Kidney (tissue), 14 donors: ENCODE data around the gene UCK1. TPM values are rescaled to one million over a fixed set of nuclear protein-coding genes. Genes with fewer than 3 reads are reported as not detected.

Experiments used
- DNase-seq, 5 donors: peaks; one replicate each; pipeline ENCODE4 v3.0.0-alpha.2; 2013 to 2020
- FAIRE-seq: peaks from 2 replicates; lab custom pipeline; 2012; peaks lifted over from hg19 to GRCh38; lab: Jason Lieb, UNC
- H3K27ac ChIP-seq, 2 donors: one replicate each; pipeline ENCODE4 v1.7.0; 2013; ENCODE audit warnings: low read depth in 2 of 2, low read length in 2 of 2, inconsistent platforms in 1 of 2
- H3K27me3 ChIP-seq: one replicate; pipeline ENCODE4 v1.7.1; 2013; ENCODE audit warnings: low read length, inconsistent platforms; ENCODE audit not compliant: control insufficient read depth, insufficient read depth
- H3K36me3 ChIP-seq, 3 donors: one replicate each; pipeline versions ENCODE4 v1.7.0 to v1.7.1; 2013; ENCODE audit warnings: low read length in 3 of 3, control low read depth in 1 of 3, inconsistent platforms in 1 of 3; ENCODE audit not compliant: insufficient read depth in 3 of 3, control insufficient read depth in 2 of 3
- H3K4me1 ChIP-seq, 3 donors: one replicate each; pipeline versions ENCODE4 v1.7.0 to v1.7.1; 2013; ENCODE audit warnings: low read length in 3 of 3, inconsistent platforms in 1 of 3, low read depth in 1 of 3; ENCODE audit not compliant: control insufficient read depth in 2 of 3, insufficient read depth in 2 of 3
- H3K4me3 ChIP-seq, 3 donors: one replicate each; pipeline versions ENCODE4 v1.7.0 to v1.8.1; 2013; ENCODE audit warnings: low read length in 3 of 3, control low read depth in 1 of 3, inconsistent platforms in 1 of 3
- H3K9ac ChIP-seq, 3 donors: one replicate each; pipeline versions ENCODE4 v1.7.0 to v1.7.1; 2013; ENCODE audit warnings: low read length in 3 of 3, control low read depth in 1 of 3, inconsistent platforms in 1 of 3
- H3K9me3 ChIP-seq, 3 donors: one replicate each; pipeline versions ENCODE4 v1.7.0 to v1.7.1; 2013; ENCODE audit warnings: low read length in 3 of 3, control low read depth in 1 of 3, inconsistent platforms in 1 of 3; ENCODE audit not compliant: control insufficient read depth in 2 of 3, insufficient read depth in 1 of 3
- CTCF ChIP-seq: IDR thresholded peaks from 3 replicates; pipeline ENCODE4 v1.5.1; 2012; ENCODE audit warnings: mild to moderate bottlenecking, moderate library complexity, borderline replicate concordance; ENCODE audit not compliant: insufficient read depth; ENCODE audit errors: extremely low read depth
- intact Hi-C: fragments of 100-400 bp; cut with DNase I; formaldehyde crosslinking; loops from one replicate; pipeline ENCODE4 v1.11.1; 2022
- polyA plus RNA-seq: library from polyadenylated mRNA; stranded (reverse); fragments of 350-450 nt; fragmentation: Illumina TruSeq; extraction: RNeasy Lipid Tissue Mini Kit (QIAGEN cat#74804); gene quantifications from one replicate; pipeline ENCODE4 v1.2.3, GENCODE V29; 2014; ENCODE audit warnings: low read depth, low replicate concordance; ENCODE audit not compliant: insufficient read depth
- total RNA-seq: library from RNA; stranded (reverse); fragmentation: NEBNext Ultra II Directional; extraction: Animal tissue kit (Norgen Biotek cat#: 25700); gene quantifications from one replicate; pipeline ENCODE4 v1.2.1, GENCODE V29; 2021
- donor health status: control.
- donor health status: control.
- donor health status: control.
- donor health status: control.
- donor health status: control.
- donor health status: DM: yes; HTN: yes; CAD: no.
- donor health status: Normal renal cell carcinoma (clear cell type).

UCK1 gene
- total and polyA plus RNA-seq, 2 donors from 2014 or later = 31.3 to 34.6 TPM

DNA sequence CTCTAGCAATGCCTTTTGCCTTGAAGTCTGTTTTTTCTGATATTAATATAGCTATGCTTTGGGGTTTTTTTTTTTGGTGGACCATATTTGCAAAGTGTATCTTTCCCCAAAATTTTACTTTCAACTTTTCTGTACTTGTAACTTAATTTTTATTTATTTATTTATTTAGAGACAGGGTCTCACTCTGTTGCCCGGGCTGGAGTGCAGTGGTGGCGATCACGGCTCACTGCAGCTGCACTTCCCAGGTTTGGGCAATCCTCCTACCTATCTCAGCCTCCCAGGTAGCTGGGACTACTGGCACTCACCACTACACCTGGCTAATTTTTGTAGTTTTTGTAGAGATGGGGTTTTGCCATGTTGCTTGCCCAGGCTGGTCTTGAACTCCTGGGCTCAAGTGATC, 35.1 kb upstream of the UCK1 start:
- Histone ChIP-seq H3K27me3 (no peaks in the 10 kb centered on the region), H3K36me3 (no peaks in the 10 kb centered on the region), H3K4me3 (no peak overlapping the region), H3K9ac (no peak overlapping the region), H3K27ac (no peak overlapping the region), H3K9me3 (peaks cover 0 to 5% (median 0%) of the 10 kb centered on the region in 3 donors), H3K4me1 (no peaks in the 10 kb centered on the region)
- no peak for TF ChIP-seq CTCF
- FAIRE-seq = no peak
- intact Hi-C loops = no loop called here
- DNase-seq = no peak

DNA sequence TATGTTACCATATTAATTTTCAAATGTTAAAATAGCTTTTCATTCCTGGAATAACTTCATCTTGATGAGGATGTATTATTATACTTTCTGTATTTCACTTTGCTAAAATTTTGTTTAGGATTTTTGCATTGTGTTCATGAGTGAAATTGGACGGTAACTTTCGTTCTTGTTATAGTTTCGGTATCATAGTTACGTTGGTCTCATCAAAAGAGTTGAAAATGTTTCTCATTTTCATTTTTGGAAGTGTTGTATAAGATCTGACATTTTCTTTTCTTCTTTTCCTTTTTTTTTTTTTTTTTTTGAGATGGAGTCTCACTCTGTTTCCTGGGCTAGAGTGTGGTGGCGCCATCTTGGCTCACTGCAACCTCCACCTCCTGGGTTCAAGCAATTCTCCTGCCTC, 34.3 kb upstream of the UCK1 start:
- Histone ChIP-seq H3K9ac (no peak overlapping the region), H3K36me3 (no peaks in the 10 kb centered on the region), H3K4me3 (no peak overlapping the region), H3K4me1 (no peaks in the 10 kb centered on the region), H3K9me3 (peaks cover 0 to 5% (median 0%) of the 10 kb centered on the region in 3 donors), H3K27me3 (no peaks in the 10 kb centered on the region), H3K27ac (no peak overlapping the region)
- FAIRE-seq (no peak), DNase-seq (no peak)
- no peak for TF ChIP-seq CTCF
- intact Hi-C loops = no loop called here

DNA sequence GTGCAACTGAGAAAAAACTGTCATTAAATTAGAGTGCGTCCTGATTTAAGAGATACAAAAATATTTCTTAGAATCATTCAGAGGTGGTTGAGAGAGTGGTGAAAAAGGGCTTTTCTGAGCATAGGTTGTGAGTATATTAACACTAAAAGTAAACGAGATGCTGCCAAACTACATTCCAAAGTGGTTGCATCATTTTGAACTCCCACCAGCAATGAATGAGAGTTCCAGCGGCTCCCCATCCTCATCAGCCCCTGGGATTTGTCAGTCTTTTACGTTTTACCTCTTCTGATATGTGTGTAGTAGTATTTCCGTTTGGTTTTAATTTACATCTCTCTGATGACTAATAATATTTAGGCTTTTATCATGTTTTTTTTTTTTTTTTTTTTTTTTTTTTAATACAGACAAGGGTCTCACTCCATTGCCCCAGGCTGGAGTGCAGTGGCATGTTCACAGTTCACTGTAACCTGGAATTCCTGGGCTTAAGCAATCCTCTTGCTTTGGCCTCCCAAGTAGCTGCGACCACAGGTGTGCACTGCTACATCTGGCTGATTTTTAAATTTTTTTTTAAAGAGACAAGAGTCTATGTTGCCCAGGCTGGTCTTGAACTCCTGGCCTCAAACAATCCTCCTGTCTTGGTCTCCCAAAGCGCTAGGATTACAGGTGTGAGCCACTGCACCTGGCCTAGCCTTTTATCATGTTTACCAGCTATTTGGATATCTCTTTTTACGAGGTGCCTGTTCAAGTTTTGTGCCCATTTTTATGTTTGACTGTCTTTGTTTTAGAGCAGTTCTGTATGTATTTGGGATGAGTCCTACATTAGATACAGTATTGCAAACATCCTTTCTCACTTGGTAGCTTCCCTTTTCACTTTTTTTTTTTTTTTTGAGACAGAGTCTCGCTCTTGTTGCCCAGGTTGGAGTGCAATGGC, 31.2 kb upstream of the UCK1 start:
- Histone ChIP-seq H3K36me3 (no peaks in the 10 kb centered on the region), H3K4me3 (no peak overlapping the region), H3K9me3 (peaks cover 0 to 5% (median 0%) of the 10 kb centered on the region in 3 donors), H3K9ac (no peak overlapping the region), H3K27me3 (no peaks in the 10 kb centered on the region), H3K27ac (no peak overlapping the region), H3K4me1 (no peaks in the 10 kb centered on the region)
- intact Hi-C loops = no loop called here
- FAIRE-seq = no peak
- DNase-seq = peak in 1 of 5 donors; percentile 54
- no peak for TF ChIP-seq CTCF
